T-helper 9 cell (primary cell): Measurements from ENCODE around the gene GTF2H1.
"Not testable (repeated sequence)": the region's sequence is repeated elsewhere in the genome, so short reads cannot be mapped to it uniquely, and the experiment has no call there.

Source experiments
- DNase-seq: peaks from one replicate; pipeline ENCODE4 v3.0.0-alpha.2; 2020

GTF2H1 gene

GRCh38 chr11:18319914-18320313, 2.5 kb upstream of the GTF2H1 start:
- DNase-seq: no peak

GRCh38 chr11:18320617-18321016, 1.8 kb upstream of the GTF2H1 start:
- DNase-seq: no peak

- DNase-seq: no peak
These were observed 794 bp upstream of the GTF2H1 start for GRCh38 chr11:18321578-18321968.

- no peak for DNase-seq
These were observed 627 bp downstream of the GTF2H1 start for GRCh38 chr11:18322818-18323570.

DNA sequence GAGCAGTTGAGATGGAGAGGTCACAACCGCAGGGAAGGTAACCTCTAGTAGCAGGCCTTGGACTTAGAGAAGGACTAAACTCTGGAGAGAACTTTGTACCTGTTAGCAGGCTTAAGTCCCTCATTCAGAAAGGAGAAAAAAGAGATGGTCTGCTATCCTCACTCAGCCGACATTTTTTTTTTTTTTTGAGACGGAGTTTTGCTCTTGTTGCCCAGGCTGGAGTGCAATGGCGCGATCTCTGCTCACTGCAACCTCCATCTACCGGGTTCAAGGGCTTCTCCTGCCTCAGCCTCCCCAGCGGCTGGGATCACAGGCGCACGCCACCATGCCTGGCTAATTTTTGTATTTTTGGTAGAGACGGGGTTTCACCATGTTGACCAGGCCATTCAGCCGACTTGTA, 1.5 kb downstream of the GTF2H1 start:
- not testable (repeated sequence) for DNase-seq

DNA sequence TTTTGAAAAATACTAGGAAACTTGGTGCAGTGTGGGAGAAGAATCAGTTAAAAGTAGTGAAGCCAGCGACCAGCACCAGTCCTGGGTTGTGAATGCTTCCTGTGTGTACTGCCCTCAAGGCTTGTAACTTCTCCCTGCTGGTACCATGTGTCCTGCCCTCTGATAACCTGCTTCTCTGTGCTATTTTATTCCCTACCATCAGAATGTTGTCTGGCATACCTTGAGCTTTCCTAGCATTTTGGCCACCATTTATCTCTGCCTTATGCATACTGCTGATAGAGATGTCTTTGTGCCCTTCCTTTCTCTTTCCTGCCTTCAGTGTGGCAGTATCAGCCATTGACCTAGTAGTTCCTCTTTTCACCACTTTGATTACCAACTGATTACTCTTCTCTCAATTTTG, 2.0 kb downstream of the GTF2H1 start:
- no peak for DNase-seq

GRCh38 chr11:18329196-18329870, 7.0 kb downstream of the GTF2H1 start:
- no peak for DNase-seq

- DNase-seq: no peak
These were observed 8.6 kb downstream of the GTF2H1 start for GRCh38 chr11:18330921-18331320.

- no peak for DNase-seq
These were observed 9.9 kb downstream of the GTF2H1 start for GRCh38 chr11:18332302-18332701.

DNA sequence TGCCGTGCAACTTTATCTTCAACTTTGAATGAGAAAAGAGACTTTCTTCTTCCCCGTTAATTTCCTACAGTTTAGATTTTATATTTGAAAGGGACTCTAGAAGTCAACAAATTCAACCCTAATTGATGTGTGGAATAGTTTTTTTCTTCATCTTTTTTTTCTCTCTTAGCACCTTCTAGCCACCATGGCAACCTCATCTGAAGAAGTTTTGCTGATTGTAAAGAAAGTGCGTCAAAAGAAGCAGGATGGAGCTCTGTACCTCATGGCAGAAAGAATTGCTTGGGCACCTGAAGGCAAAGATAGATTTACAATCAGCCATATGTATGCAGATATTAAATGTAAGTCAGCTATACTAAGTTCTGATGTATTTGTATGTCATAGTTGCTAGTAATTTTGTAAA, 10.5 kb downstream of the GTF2H1 start:
- DNase-seq: no peak

GRCh38 chr11:18347471-18348125, 25.2 kb downstream of the GTF2H1 start:
- DNase-seq: no peak

DNA sequence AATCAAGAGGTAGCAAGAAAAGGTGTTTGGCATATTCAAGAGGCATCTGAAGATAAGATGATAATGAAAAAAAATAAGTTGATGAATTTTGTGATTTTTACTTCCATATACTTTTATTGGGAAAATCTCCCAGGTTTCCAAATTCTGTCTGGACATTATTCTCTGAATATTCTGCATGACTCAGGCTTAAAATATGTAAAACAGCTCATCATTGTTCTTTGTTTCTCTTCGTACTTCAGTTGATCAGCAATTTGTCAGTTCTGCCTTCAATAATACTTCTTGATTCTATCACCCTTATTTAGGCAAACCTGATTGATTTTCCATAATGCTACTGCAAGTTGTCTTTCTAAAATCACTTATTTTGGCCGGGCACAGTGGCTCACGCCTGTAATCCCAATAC, 30.2 kb downstream of the GTF2H1 start:
- DNase-seq: no peak

DNA sequence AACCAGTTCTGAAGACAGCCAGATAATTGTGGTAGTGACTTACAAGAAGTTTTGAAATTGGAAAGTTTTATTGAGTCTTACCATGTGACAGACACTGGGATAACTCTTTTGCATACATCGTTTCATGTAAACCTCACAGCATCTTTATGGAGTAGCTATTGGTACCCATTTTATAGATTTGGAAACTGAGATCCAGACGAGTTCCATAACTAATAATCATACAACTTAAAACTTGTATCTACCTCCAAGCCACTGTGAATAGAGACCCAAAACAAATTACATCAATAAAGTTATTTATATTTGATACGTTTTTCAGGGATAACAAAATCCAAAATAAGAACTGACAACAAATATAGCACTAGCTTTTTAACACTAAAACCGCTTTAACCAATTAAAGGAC, 36.3 kb downstream of the GTF2H1 start:
- DNase-seq: no peak

GRCh38 chr11:18361154-18361553, 38.8 kb downstream of the GTF2H1 start:
- no peak for DNase-seq

DNA sequence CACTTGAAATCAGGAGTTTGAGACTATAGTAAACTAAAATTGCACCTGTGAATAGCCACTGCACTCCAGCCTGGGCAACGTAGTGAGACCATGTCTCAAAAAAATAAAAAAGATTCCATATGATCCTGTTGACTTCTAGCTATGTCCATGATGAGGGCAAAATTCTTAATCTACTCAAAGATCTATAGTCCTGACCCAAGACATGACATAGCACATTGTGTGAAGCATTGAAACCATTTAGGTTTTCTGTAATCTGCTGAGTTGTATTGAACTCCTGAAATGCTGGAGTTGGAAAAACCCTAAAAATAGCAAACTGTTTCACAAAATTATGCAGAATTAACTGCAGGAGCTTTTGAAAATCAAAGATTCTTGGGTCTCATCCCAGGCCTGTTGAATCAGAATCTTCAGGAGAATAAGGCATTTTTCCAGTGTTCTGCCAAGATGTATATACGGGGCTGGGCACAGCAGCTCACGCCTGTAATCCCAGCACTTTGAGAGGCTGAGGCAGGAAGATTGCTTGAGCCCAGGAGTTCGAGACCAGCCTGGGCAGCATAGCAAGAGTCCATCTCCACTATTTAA, 42.2 kb downstream of the GTF2H1 start:
- DNase-seq: no peak

- no peak for DNase-seq
These were observed 43.4 kb downstream of the GTF2H1 start for GRCh38 chr11:18365741-18366140.

DNA sequence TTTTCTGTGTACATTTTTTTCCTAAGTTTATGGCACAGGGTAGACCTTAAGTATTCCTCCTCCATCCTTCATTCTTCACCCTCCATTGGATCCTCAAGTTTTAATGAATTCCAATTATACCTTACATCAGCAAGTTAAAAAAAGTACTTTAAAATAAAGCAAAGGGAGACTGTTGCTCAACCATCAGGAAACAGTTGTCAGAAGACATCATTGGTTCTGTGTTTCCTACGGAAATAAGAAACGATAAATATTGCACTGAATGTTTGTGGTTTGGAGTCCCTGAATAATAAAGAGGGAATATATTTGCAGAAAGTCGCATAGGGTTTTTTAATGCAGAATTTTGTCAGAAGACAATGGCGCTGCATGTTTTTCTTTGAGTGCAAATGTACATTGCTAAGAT, 43.9 kb downstream of the GTF2H1 start:
- no peak for DNase-seq

- no peak for DNase-seq
These were observed 45.1 kb downstream of the GTF2H1 start for GRCh38 chr11:18367431-18367830.

GRCh38 chr11:18368221-18368620, 45.9 kb downstream of the GTF2H1 start:
- no peak for DNase-seq

- no peak for DNase-seq
These were observed 47.0 kb downstream of the GTF2H1 start for GRCh38 chr11:18369398-18369797.

DNA sequence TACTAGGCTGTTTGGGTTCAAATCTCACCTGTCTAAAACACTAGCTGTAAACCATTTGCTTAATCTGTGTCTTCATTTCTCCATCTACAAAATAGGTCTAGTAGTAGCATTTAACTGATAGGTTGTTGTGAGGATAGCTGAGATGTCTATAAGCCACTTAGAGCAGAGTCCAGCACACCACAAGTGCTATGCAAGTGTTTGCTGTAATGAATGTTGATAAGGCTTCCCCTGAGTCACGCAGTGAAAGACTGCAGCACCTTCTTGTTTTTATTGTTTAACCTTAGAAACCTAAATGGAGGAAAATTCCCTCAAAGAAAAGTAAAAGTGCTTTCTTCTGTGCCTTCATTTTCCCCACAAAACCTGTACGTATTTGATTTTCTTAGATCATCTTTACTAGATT, 48.9 kb downstream of the GTF2H1 start:
- DNase-seq: no peak

DNA sequence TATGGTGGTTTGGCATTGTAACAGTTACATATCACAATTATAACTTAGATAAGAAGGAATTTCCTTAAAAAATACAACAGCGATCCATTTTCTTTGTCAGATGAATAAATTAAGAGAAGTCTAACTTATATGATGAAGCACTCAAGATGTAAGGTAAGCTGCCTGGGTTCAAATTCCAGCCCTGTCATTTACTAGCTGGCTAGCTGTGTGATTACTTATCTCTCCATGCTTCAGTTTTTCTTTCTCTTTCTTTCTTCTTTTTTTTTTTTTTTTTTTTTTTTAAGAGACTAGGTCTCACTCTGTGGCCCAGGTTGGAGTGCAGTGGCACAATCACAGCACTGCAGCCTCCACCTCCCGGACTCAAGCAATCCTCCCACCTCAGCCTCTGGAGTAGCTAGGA, 49.8 kb downstream of the GTF2H1 start:
- no peak for DNase-seq

DNA sequence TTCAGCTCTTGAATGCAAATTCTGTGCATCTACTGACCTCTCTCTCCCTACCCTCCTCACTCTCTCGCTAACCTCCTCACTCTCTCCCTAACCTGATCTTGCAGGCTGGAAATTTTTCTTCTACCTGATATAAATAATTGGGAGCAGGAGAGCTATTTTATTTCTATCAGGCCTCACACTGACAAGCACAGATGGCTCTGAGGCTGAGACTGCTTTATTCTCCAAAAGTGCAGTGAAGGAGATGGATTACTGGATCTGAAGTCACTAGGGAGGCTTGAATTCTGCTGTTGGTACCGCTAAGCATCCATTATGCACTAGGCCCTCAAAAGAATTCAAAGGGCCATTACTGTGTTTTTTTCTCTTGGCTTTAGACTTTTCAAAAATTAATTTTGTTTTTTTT, 52.6 kb downstream of the GTF2H1 start:
- DNase-seq: no peak

GRCh38 chr11:18375941-18376340, 53.6 kb downstream of the GTF2H1 start:
- DNase-seq: no peak
